ENCODE data around the gene ERFL.

DNA sequence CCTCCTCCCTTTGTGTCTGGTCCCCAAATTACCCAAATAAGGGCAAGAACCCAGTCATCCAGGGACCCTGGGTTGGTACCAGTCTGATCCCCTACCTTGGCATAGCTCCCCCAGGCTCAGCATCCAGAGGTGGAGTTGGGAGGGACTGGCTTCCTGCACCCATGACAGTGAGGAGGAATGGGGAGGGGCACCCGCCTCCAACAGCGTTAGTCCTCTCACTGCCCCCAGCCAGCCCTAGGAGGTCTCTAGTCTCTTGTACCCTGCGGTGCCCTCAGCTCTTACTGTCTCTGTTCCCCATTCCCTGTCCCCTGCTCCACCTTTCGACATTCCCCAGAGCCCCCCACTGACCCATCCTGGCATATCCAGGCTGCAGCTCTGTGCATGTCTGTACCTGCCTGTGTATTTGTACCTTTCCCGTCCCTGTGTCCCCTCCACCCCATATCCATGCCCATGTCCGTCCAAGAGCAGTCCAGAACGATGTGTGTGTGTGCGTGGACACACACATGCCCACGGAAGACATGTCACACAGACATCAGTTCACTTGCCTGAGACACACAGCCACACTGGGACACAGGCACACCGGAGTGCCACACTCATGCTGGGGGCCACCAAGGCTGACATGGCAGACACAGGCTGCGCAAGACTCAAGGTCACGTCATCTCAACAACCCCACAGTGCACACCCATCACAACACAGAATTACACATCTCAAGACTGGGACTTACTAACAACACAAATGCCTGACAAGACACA lies 17.8 kb downstream of the ERFL start:
- no peak for TF ChIP-seq TBP (IDR thresholded peaks at IDR 0.05; ENCODE audit: low read depth, low read length)
- TF ChIP-seq, protein P1, sequence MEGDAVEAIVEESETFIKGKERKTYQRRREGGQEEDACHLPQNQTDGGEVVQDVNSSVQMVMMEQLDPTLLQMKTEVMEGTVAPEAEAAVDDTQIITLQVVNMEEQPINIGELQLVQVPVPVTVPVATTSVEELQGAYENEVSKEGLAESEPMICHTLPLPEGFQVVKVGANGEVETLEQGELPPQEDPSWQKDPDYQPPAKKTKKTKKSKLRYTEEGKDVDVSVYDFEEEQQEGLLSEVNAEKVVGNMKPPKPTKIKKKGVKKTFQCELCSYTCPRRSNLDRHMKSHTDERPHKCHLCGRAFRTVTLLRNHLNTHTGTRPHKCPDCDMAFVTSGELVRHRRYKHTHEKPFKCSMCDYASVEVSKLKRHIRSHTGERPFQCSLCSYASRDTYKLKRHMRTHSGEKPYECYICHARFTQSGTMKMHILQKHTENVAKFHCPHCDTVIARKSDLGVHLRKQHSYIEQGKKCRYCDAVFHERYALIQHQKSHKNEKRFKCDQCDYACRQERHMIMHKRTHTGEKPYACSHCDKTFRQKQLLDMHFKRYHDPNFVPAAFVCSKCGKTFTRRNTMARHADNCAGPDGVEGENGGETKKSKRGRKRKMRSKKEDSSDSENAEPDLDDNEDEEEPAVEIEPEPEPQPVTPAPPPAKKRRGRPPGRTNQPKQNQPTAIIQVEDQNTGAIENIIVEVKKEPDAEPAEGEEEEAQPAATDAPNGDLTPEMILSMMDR (IDR thresholded peaks at IDR 0.05; ENCODE audit: control extremely low read depth in 1 of 3, insufficient read depth in 1 of 3, low read depth in 1 of 3, low read length in 3 of 3): no peak
- TF ChIP-seq POLR2A (IDR thresholded peaks at IDR 0.05; ENCODE audit: control extremely low read depth in 1 of 2, low read depth in 2 of 2, low read length in 2 of 2): no peak
- no peak for TF ChIP-seq EP300 (IDR thresholded peaks at IDR 0.05; ENCODE audit: borderline replicate concordance in 1 of 2, low read depth in 2 of 2, low read length in 2 of 2)
- no peak for TF ChIP-seq HDAC6 (IDR thresholded peaks at IDR 0.05; ENCODE audit: low read depth, low read length)

Data from H1 (cell line).